ENCODE results near the gene PSMD7.

DNA sequence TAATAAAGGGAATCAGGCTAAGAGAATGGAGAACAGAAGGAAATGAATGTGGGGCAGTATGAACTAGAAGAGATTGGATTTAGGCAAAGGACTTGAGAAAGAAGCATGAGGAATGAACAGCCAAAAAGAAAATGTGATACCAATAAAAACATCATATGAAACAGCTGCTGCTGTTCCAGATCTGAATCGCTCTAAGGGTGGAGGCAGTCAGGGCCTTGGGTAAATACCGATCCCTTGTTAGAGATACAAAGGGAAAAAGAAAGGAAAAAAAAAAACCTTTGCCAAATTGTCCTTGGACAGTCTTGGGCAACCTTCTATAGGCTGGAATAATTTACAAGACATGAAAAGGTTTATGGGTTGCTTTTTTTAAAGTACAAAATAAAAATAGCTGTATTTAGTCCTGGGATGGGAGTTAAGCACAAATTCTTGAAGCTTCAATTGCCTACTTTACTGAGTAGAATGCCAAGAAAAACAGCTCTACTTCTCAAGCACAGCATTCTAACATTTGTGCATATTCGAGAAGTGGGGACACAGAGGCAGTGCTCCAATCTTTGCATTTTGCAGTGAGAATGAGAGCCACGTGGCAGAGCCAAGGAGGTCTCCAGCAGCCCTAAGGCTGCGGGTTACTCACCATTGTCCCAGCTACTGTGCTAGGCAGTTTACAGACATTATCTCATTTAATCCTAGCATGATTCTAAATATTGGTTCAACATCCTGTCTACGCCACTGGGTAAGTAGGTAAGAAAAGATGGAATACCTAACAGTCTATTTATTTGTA is 43.3 kb upstream of the PSMD7 start:
- TF ChIP-seq SRF (IDR thresholded peaks at IDR 0.05; ENCODE audit: low read depth) (no peak), ZFX (IDR thresholded peaks at IDR 0.05) (no peak), POLR2A (IDR thresholded peaks at IDR 0.05; ENCODE audit: borderline replicate concordance, extremely low read depth, insufficient read depth, insufficient read length) (no peak), EGR1 (IDR thresholded peaks at IDR 0.05; ENCODE audit: low read depth) (no peak), RAD21 (IDR thresholded peaks at IDR 0.05; ENCODE audit: low read depth) (no peak)
- TF ChIP-seq, protein P1, sequence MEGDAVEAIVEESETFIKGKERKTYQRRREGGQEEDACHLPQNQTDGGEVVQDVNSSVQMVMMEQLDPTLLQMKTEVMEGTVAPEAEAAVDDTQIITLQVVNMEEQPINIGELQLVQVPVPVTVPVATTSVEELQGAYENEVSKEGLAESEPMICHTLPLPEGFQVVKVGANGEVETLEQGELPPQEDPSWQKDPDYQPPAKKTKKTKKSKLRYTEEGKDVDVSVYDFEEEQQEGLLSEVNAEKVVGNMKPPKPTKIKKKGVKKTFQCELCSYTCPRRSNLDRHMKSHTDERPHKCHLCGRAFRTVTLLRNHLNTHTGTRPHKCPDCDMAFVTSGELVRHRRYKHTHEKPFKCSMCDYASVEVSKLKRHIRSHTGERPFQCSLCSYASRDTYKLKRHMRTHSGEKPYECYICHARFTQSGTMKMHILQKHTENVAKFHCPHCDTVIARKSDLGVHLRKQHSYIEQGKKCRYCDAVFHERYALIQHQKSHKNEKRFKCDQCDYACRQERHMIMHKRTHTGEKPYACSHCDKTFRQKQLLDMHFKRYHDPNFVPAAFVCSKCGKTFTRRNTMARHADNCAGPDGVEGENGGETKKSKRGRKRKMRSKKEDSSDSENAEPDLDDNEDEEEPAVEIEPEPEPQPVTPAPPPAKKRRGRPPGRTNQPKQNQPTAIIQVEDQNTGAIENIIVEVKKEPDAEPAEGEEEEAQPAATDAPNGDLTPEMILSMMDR (IDR thresholded peaks at IDR 0.05 in 2 of 3, conservative IDR thresholded peaks at IDR 0.05 in 1 of 3; ENCODE audit: borderline replicate concordance in 1 of 3, insufficient read depth in 1 of 3, low read depth in 2 of 3, low read length in 2 of 3) = no peak
- TF ChIP-seq, protein P2, sequence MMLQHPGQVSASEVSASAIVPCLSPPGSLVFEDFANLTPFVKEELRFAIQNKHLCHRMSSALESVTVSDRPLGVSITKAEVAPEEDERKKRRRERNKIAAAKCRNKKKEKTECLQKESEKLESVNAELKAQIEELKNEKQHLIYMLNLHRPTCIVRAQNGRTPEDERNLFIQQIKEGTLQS (IDR thresholded peaks at IDR 0.05) = no peak

Data from HCT116 (cell line).